Lower leg skin (tissue), 3 donors: ENCODE measurements around the gene PRR35.

ENCODE experiments used
- CTCF ChIP-seq, 3 donors: fragments of 450-650 bp; IDR thresholded peaks; one replicate each; pipeline ENCODE4 v1.5.1; 2016; ENCODE audit warnings: antibody characterized with exemption in 3 of 3, mild to moderate bottlenecking in 3 of 3, moderate library complexity in 2 of 3
- POLR2A ChIP-seq, 2 donors: fragments of 450-650 bp; IDR thresholded peaks; one replicate each; pipeline ENCODE4 v1.6.1; 2016 to 2017; ENCODE audit warnings: antibody characterized with exemption in 2 of 2, mild to moderate bottlenecking in 1 of 2, moderate library complexity in 1 of 2

DNA sequence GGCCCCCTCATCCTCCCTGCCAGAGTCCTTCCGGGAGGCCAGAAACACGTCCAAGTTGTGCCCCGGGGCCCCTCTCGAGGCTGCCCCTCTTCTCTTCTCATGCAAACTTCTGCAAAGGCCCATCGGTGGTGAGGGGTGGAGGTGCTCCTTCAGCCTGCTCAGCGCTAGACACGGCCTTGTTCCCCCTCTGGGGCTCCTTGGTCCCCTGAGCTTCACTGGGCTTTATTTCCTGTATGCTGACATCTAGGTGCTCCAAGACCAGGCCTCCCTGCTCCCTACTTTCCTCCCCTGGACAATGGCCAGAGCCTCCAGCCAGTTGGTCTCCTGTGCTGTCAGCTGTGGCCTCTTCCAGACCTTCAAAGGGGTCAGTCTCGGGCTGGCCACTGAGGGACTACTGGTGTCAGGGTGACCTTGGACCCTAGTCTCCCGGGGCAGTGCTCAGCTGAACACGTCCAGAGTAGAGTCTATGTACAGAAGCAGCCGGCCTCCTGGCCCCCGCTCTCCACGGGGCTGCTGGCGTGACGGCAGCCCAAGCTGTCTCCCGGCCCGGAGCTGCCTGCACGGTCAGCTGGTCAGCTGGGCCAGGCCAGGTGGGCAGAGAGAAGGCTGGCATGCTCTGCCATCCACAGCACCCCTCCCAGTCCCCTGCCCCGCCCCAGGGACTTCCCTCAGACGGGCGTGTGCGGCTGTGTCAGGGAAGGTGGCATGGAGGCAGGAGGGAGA lies 1.7 kb upstream of the PRR35 start:
- TF ChIP-seq CTCF (IDR thresholded peaks at IDR 0.05) (no peak), POLR2A (IDR thresholded peaks at IDR 0.05) (no peak)
